ENCODE measurements around the gene PPP1R15B.

PPP1R15B gene

GRCh38 chr1:204411451-204412204, at the start of gene PPP1R15B:
PPP1R15B (minus strand) TSS chr1:204411817; CDS start chr1:204411411, 406 bp downstream.
- DNase-seq: peak; percentile 93

- DNase-seq: no peak
Measured at GRCh38 chr1:204460346-204460745, 48.7 kb upstream of the PPP1R15B start.

GRCh38 chr1:204459706-204460105, 48.1 kb upstream of the PPP1R15B start:
- no peak for DNase-seq

- DNase-seq: no peak
Measured at GRCh38 chr1:204457666-204458065, 46.0 kb upstream of the PPP1R15B start.

GRCh38 chr1:204456826-204457442, 45.3 kb upstream of the PPP1R15B start:
- no peak for DNase-seq

- no peak for DNase-seq
Measured at GRCh38 chr1:204455831-204456145, 44.2 kb upstream of the PPP1R15B start.

- DNase-seq: no peak
Measured at GRCh38 chr1:204455063-204455830, 43.6 kb upstream of the PPP1R15B start.

GRCh38 chr1:204454476-204454875, 42.9 kb upstream of the PPP1R15B start:
- no peak for DNase-seq

- DNase-seq: peak; percentile 60
Measured at GRCh38 chr1:204453141-204453772, 41.6 kb upstream of the PPP1R15B start.

- no peak for DNase-seq
Measured at GRCh38 chr1:204451352-204452124, 39.9 kb upstream of the PPP1R15B start.

GRCh38 chr1:204450461-204451257, 39.0 kb upstream of the PPP1R15B start:
- no peak for DNase-seq

GRCh38 chr1:204449678-204450280, 38.2 kb upstream of the PPP1R15B start:
- DNase-seq: no peak

GRCh38 chr1:204448991-204449677, 37.5 kb upstream of the PPP1R15B start:
- DNase-seq: no peak

- DNase-seq: no peak
Measured at GRCh38 chr1:204448344-204448964, 36.8 kb upstream of the PPP1R15B start.

GRCh38 chr1:204447736-204448135, 36.1 kb upstream of the PPP1R15B start:
- no peak for DNase-seq

- no peak for DNase-seq
Measured at GRCh38 chr1:204447190-204447589, 35.6 kb upstream of the PPP1R15B start.

GRCh38 chr1:204446413-204447111, 34.9 kb upstream of the PPP1R15B start:
- DNase-seq: peak; percentile 72

- peak; percentile 44 for DNase-seq
Measured at GRCh38 chr1:204445860-204446412, 34.3 kb upstream of the PPP1R15B start.

Measured in stimulated activated CD4-positive, alpha-beta T cell treated with anti-CD3 and anti-CD28 coated beads, Interleukin-12 subunit alpha, Interleukin-12 subunit beta, amount 100 ng/mL, for 4 hours (primary cell).